ACHN (cell line): ENCODE results near the gene CSTA.

ENCODE experiments used
- DNase-seq: peaks from one replicate; pipeline ENCODE4 v3.0.0-alpha.2; 2015
- in situ Hi-C: cut with HindIII; loops from 2 replicates; pipeline ENCODE4 v1.10.0; 2017; ENCODE audit warnings: low sequenced_read_pairs, low pct_ligation_motif_present, low pct_unique_long_range_greater_than_20kb

CSTA gene, protein sequence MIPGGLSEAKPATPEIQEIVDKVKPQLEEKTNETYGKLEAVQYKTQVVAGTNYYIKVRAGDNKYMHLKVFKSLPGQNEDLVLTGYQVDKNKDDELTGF

GRCh38 chr3:122324871-122325323 is at the start of gene CSTA:
Gene CSTA (plus strand): TSS chr3:122325248. CDS start chr3:122325293, 45 bp downstream.
- DNase-seq = no peak
- in situ Hi-C loops = no loop called here

- in situ Hi-C loops = no loop called here
- DNase-seq = no peak
Observed at GRCh38 chr3:122281891-122282290, 43.2 kb upstream of the CSTA start.

GRCh38 chr3:122283796-122284445 is 41.1 kb upstream of the CSTA start:
- in situ Hi-C loops = no loop called here
- no peak for DNase-seq

GRCh38 chr3:122284486-122284885 is 40.6 kb upstream of the CSTA start:
- in situ Hi-C loops = no loop called here
- no peak for DNase-seq

DNA sequence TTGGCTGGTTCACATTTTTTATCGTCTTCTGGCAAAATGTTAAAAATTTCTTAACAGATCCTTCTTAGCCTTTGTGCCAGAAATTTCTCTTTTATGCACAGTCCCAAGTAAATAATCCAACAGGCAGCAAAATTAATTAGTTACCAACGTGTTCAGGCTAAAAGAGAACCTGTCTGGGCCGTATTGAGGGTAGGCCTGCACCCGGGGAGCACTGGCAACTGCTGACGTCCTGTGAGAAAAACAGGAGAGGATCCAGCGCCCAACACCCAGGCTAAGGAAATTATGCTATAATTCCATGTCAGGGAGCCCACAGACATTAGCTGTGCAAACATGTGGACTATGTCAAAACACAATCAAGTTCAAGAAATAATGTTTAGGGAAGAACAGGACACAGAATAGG is 30.7 kb upstream of the CSTA start:
- in situ Hi-C loops = no loop called here
- no peak for DNase-seq

DNA sequence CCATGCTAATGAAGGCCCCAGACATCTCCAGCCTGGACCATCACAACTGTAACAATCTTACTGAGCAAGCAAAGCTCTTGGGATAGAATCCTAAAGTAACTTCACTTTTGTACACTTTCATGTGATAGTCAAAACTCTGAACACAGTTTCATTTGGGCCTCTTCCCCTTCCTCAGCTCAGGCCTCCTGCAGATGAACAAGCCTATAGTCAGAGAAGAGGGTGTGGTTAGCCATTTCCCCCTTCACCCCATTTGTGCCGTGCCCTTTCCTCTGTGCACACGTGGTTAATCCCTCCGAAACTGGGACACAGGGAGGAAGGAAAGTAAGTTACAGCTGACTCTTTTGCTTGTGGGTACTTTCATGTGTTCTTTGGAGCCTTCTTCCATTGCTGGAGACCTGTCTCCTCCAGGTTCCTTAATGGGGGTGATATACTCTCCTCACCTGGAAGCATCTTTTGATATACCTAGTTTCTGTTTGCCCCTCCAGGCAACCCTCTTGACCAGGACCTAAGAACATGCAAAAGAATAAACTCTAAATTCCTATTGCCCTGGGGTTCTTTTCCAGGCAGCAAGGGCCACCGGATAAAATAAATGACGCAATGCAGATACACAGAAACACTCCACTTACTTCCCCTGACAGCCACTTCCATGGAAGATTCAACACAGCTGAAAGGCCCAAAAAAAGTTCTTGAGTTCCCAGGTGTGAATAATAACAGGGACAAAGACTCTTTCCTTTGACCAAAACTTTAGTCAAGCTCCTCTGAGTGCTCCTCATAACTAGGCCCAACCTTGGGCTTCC is 29.6 kb upstream of the CSTA start:
- no peak for DNase-seq
- in situ Hi-C loops = no loop called here

- in situ Hi-C loops = no loop called here
- DNase-seq = no peak
Observed at GRCh38 chr3:122298239-122298638, 26.8 kb upstream of the CSTA start.

- DNase-seq = no peak
- in situ Hi-C loops = no loop called here
Observed at GRCh38 chr3:122299215-122299614, 25.8 kb upstream of the CSTA start.

GRCh38 chr3:122299872-122300460 is 25.1 kb upstream of the CSTA start:
- peak; percentile 38 for DNase-seq
- in situ Hi-C loops = no loop called here

- in situ Hi-C loops = no loop called here
- no peak for DNase-seq
Observed at GRCh38 chr3:122301063-122301462, 24.0 kb upstream of the CSTA start.

DNA sequence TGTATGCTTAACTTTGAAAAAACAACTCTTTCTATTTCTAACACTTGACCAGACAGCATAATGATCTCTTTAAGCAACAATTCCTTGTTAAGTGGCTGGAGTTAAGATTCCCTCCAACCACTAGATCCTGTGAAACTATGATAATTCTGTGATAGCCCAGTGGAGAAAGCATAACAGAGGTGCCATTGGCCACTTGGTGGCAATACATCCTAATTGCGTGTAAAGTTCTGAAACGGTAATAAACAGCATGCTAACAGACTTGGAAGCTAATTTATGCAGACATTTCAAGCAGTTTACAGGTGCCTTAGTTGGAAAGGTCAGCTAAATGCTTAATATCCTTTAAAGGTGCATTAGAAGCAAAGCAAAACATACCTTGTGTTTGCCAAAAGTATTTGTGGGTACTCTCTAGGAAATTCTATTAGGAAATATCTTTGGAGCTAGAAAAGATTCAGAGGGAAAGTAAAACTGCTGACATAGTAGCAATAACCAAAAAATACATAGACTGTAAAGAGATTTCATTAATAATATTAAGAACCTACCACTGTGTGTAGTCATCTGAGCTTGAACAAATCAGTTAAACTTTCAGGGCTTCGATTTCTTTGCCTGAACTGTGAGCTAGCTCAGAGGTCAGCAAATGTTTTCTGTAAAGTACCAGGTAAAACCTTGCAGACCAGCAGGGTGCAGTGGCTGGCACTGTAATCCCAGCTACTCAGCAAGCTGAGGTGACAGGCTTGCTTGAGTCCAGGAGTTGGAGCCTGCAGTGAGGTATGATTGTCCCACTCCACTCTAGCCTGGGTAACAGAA is 19.0 kb upstream of the CSTA start:
- in situ Hi-C loops = no loop called here
- peak; percentile 16 for DNase-seq

GRCh38 chr3:122306622-122306953 is 18.5 kb upstream of the CSTA start:
- no peak for DNase-seq
- in situ Hi-C loops = no loop called here

DNA sequence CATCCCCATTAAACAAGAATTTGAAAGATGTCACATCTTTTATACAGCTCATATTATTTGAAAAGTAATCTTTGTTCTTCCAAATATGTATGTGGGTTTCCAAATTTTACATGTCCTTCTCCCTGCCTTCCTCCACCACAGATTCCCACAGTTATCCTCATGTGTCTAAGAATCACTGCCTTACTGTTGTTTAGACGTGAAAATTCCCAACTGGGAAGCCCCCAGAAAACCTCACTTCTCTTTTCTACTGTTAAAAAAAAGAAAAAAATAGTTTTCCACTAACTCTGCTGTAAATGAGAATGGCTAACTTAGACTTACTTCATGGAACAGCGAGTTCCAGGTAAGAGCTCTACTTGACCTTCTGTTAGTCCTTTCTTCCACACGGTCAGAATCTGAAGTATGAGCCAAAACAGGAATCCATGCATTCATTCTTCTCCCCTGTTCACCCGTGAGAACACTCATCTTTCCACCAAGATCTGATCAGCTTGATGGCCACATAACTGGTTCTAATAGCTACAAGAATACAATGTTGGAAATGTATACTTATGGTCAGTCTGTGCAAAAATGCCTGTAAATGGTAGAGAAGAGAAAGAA is 17.9 kb upstream of the CSTA start:
- no peak for DNase-seq
- in situ Hi-C loops = no loop called here

DNA sequence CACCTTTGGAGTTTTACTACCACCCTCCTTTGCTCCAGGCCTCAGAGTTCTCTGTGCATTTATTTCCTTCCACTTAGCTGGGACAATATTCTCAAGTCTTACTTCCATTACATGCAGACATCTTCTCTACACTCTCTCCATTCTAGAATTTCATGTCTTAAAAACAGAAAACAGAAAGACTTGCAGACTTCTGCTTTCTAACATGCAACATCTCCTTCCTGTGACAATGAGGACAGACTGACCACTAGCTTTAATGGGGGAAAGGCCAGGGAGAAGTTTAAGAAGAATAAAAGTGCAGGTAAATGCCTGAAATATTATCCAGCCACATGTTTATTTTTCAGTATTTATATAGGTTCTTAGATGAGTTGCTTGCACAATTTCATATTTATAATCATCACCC is 17.1 kb upstream of the CSTA start:
- in situ Hi-C loops = no loop called here
- no peak for DNase-seq

GRCh38 chr3:122310361-122310760 is 14.7 kb upstream of the CSTA start:
- no peak for DNase-seq
- in situ Hi-C loops = no loop called here

- DNase-seq = no peak
- in situ Hi-C loops = no loop called here
Observed at GRCh38 chr3:122312826-122313225, 12.2 kb upstream of the CSTA start.

GRCh38 chr3:122313281-122313680 is 11.8 kb upstream of the CSTA start:
- in situ Hi-C loops = no loop called here
- no peak for DNase-seq

- DNase-seq = no peak
- in situ Hi-C loops = no loop called here
Observed at GRCh38 chr3:122314228-122314876, 10.7 kb upstream of the CSTA start.
